K562 (cell line): ENCODE results near the gene GLIPR2.

Experiments
- GTF2E2 ChIP-seq: fragments of 200-800 bp; sonication (Bioruptor generic); IDR thresholded peaks from 2 replicates; pipeline ENCODE4 v1.6.1; 2016; ENCODE audit warnings: missing genetic modification characterization, missing compliant biosample characterization
- ZNF699 ChIP-seq: fragments of 250-450 bp; sonication (Bioruptor Pico); IDR thresholded peaks from 2 replicates; pipeline ENCODE4 v1.8.0; 2021; ENCODE audit warnings: mild to moderate bottlenecking, moderate library complexity; ENCODE audit not compliant: insufficient replicate concordance
- TF ChIP-seq, protein P1 (sequence below), 3 experiments: IDR thresholded peaks in 2 of 3; conservative IDR thresholded peaks in 1 of 3; 2 replicates each; pipeline ENCODE4 v1.5.1; 2011 to 2012; ENCODE audit warnings: low read length in 3 of 3, mild to moderate bottlenecking in 3 of 3, control low read depth in 2 of 3, improper control_type of control experiment in 1 of 3, inconsistent platforms in 1 of 3, low read depth in 1 of 3, mixed read lengths in 1 of 3, moderate library complexity in 1 of 3; ENCODE audit not compliant: insufficient read depth in 2 of 3

DNA sequence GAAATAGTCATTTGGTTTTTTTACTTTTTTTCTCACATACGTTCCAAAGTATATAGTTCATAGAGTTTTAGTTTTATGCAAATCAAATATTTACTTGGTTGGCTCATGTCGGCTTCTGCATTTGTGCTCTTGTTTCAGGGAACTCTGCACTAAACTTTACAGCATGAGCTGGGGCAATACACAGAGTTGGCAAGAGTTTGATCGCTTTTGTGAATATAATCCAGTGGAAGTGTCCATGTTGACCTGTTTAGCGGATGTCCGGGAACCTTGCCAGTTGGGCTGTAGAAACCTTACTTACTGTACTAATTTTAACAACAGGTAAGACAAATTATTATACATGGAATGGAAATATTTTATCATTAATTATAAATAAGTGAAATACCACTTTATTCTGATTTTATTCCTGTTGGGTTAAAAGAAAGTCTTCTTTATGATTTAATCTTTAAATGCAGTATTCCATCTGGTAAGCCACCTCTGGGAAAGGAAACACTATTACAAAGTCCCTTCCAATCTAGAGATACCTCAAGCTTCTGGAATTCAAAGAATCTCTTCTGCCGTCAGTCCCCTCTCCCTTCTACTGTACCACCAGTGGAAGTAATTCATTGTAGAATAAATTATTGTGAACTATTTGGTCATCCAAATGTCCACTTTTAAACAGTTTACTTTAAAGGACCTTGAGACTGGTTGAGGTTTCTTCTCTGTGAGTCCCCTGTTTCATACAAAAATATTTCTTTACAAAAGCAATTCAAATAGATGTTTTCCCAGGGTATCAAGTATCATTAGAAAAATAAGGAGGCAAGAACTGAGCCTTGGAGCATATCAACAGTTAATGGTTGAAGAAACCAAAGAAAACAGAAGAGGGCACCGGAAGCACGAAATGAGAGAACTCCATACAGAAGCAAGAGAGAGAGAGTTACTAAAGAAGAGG is 45.2 kb upstream of the GLIPR2 start:
- TF ChIP-seq GTF2E2 = no peak
- TF ChIP-seq ZNF699 (CRISPR knock-in tag) = no peak
- TF ChIP-seq, protein P1, sequence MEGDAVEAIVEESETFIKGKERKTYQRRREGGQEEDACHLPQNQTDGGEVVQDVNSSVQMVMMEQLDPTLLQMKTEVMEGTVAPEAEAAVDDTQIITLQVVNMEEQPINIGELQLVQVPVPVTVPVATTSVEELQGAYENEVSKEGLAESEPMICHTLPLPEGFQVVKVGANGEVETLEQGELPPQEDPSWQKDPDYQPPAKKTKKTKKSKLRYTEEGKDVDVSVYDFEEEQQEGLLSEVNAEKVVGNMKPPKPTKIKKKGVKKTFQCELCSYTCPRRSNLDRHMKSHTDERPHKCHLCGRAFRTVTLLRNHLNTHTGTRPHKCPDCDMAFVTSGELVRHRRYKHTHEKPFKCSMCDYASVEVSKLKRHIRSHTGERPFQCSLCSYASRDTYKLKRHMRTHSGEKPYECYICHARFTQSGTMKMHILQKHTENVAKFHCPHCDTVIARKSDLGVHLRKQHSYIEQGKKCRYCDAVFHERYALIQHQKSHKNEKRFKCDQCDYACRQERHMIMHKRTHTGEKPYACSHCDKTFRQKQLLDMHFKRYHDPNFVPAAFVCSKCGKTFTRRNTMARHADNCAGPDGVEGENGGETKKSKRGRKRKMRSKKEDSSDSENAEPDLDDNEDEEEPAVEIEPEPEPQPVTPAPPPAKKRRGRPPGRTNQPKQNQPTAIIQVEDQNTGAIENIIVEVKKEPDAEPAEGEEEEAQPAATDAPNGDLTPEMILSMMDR (IDR thresholded peaks at IDR 0.05 in 2 of 3, conservative IDR thresholded peaks at IDR 0.05 in 1 of 3; ENCODE audit: insufficient read depth in 2 of 3, low read depth in 1 of 3, low read length in 3 of 3) = no peak
